ENCODE results near the gene GSS.

Gene GSS

DNA sequence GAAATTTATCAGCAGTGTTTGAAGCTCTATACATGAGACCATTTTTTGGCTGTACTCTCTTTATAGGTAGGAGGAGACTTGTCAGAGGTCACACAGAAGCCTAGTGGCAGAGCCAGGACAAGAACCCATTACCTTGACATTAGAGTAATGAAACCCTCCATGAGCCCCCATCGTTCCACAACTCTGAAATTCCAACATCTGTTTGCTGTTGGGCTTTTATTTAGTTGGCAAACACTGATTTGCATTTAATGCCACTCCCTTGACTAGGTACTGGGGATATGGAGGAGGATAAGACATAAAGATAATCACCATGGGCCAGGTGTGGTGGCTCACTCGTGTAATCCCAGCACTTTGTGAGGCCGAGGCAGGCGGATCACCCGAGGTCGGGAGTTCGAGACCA is 1.6 kb downstream of the GSS start:
- in situ Hi-C loops (cut with MboI; ENCODE audit: low sequenced_read_pairs): no loop called here
- no peak overlapping the region for H3K4me3 ChIP-seq
- no peaks in the 10 kb centered on the region for H3K27me3 ChIP-seq (ENCODE audit: low read depth)
- peaks cover 21% of the 10 kb centered on the region for H3K4me1 ChIP-seq
- H3K9me3 ChIP-seq: no peaks in the 10 kb centered on the region
- no peak for DNase-seq (ENCODE audit: low spot score in 2 of 2)
- peaks cover 15% of the 10 kb centered on the region for H3K36me3 ChIP-seq (replicated peaks)

- in situ Hi-C loops (cut with MboI; ENCODE audit: low sequenced_read_pairs): no loop called here
- DNase-seq (ENCODE audit: low spot score in 2 of 2): no peak
- H3K9me3 ChIP-seq: no peaks in the 10 kb centered on the region
- peaks cover 21% of the 10 kb centered on the region for H3K4me1 ChIP-seq
- H3K27me3 ChIP-seq (ENCODE audit: low read depth): no peaks in the 10 kb centered on the region
- H3K36me3 ChIP-seq (replicated peaks): peaks cover 15% of the 10 kb centered on the region
- no peak overlapping the region for H3K4me3 ChIP-seq
Observed at GRCh38 chr20:34952671-34953070, 2.9 kb downstream of the GSS start.

- no peak for DNase-seq (ENCODE audit: low spot score in 2 of 2)
- H3K27me3 ChIP-seq (ENCODE audit: low read depth): no peaks in the 10 kb centered on the region
- peaks cover 21% of the 10 kb centered on the region for H3K4me1 ChIP-seq
- H3K4me3 ChIP-seq: no peak overlapping the region
- H3K36me3 ChIP-seq (replicated peaks): peaks cover 15% of the 10 kb centered on the region
- no peaks in the 10 kb centered on the region for H3K9me3 ChIP-seq
- in situ Hi-C loops (cut with MboI; ENCODE audit: low sequenced_read_pairs): no loop called here
Observed at GRCh38 chr20:34951652-34952051, 4.0 kb downstream of the GSS start.

GRCh38 chr20:34951252-34951651 is 4.4 kb downstream of the GSS start:
- H3K4me3 ChIP-seq: no peak overlapping the region
- peaks cover 19% of the 10 kb centered on the region for H3K36me3 ChIP-seq (replicated peaks)
- H3K9me3 ChIP-seq: no peaks in the 10 kb centered on the region
- H3K27me3 ChIP-seq (ENCODE audit: low read depth): no peaks in the 10 kb centered on the region
- in situ Hi-C loops (cut with MboI; ENCODE audit: low sequenced_read_pairs): no loop called here
- DNase-seq (ENCODE audit: low spot score in 2 of 2): no peak
- H3K4me1 ChIP-seq: peaks cover 20% of the 10 kb centered on the region

DNA sequence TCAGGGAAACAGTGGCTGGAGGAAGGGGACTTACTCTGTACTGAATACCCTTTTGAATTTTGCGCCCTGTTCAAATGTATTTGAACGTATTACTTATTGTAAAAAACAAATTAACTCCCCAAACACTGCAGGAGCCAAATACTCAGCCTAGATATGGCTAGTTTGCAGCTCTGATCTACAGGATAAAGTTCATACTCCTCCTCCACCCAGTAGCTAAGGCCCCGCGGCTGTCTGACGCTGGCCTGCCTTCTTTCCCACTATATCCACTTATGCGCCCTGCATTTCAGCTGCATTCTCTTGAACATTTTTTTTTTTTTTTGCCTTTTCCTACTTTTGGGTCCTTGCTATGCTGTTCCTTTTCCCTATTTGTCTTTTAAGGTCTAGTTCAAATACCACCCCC is 6.5 kb downstream of the GSS start:
- in situ Hi-C loops (cut with MboI; ENCODE audit: low sequenced_read_pairs): no loop called here
- Histone ChIP-seq H3K4me3 (no peak overlapping the region), H3K27me3 (ENCODE audit: low read depth) (no peaks in the 10 kb centered on the region), H3K9me3 (no peaks in the 10 kb centered on the region), H3K4me1 (peaks cover 9% of the 10 kb centered on the region; the same call in 1 of the 2 replicates), H3K36me3 (replicated peaks) (peaks cover 35% of the 10 kb centered on the region)
- DNase-seq (ENCODE audit: low spot score in 2 of 2): no peak

DNA sequence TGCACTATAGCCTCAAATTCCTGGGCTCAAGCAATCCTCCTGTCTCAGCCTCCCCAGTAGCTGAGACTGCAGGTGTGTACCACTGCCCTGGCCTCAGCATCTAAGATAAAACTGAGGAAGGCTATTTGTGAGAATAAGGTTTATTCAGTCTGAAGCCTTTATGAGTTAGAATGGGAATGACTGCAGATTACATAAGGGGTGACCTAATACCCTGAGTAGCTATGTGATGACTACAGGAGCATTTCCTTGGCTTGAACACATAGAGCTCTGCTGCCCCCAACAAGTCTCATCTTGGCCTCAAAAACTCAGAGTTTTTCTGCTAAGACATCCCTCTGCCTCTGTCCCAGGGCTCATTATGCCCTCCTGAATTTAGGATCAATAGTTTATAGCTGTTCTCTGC is 7.6 kb downstream of the GSS start:
- in situ Hi-C loops (cut with MboI; ENCODE audit: low sequenced_read_pairs): no loop called here
- peaks cover 6% of the 10 kb centered on the region; the same call in 1 of the 2 replicates for H3K4me1 ChIP-seq
- no peak overlapping the region for H3K4me3 ChIP-seq
- H3K36me3 ChIP-seq (replicated peaks): peaks cover 37% of the 10 kb centered on the region
- no peak for DNase-seq (ENCODE audit: low spot score in 2 of 2)
- H3K9me3 ChIP-seq: no peaks in the 10 kb centered on the region
- no peaks in the 10 kb centered on the region for H3K27me3 ChIP-seq (ENCODE audit: low read depth)

DNA sequence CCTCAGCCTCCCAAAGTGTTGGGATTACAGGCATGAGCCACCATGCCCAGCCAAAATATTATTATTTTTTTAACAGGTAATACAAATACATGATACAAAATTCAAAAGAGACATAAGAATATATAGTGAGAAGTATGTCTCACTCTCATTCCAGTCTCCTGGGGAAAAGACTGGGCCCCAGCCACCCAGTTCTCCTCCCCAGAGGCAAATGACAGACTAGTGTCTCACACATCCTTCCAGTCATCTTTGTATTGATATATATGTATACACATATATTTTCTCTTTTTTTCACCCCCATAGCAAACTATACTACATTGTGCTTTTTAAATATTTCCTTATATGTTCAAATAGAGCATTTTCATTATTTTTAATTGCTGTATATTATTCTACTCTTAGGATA is 8.3 kb downstream of the GSS start:
- in situ Hi-C loops (cut with MboI; ENCODE audit: low sequenced_read_pairs): no loop called here

DNA sequence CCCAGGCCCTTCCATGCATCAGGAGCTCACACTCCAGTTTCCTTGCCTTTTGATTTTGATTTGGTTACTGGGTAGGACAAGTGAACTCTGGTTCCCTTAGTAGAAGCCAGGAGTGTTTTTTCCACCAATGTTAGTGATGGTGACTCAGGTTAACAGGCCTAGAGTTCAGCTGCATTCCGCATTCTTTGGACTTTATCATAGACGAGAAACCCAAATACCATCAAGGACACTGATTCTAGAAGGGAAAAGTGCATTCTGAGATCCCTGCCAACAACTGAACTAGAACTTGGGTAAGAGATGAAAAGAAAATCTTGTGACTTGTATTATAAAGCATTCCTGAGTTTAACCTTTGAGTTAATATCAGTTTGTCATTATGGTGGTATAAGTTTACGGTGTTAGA is 8.9 kb downstream of the GSS start:
- no peak for DNase-seq (ENCODE audit: low spot score in 2 of 2)
- Histone ChIP-seq H3K36me3 (replicated peaks) (peaks cover 47% of the 10 kb centered on the region), H3K4me3 (no peak overlapping the region), H3K4me1 (no peaks in the 10 kb centered on the region), H3K9me3 (no peaks in the 10 kb centered on the region), H3K27me3 (ENCODE audit: low read depth) (no peaks in the 10 kb centered on the region)
- in situ Hi-C loops (cut with MboI; ENCODE audit: low sequenced_read_pairs): no loop called here

More for the DNA sequence above, 8.3 kb downstream of the GSS start:
- H3K4me3 ChIP-seq: no peak overlapping the region
- no peaks in the 10 kb centered on the region for H3K4me1 ChIP-seq
- H3K36me3 ChIP-seq (replicated peaks): peaks cover 43% of the 10 kb centered on the region
- no peaks in the 10 kb centered on the region for H3K27me3 ChIP-seq (ENCODE audit: low read depth)
- DNase-seq (ENCODE audit: low spot score in 2 of 2): no peak
- H3K9me3 ChIP-seq: no peaks in the 10 kb centered on the region

GRCh38 chr20:34945315-34946077 is 10.1 kb downstream of the GSS start:
- Histone ChIP-seq H3K4me1 (no peaks in the 10 kb centered on the region), H3K9me3 (no peaks in the 10 kb centered on the region), H3K36me3 (replicated peaks) (peaks cover 48% of the 10 kb centered on the region), H3K4me3 (no peak overlapping the region), H3K27me3 (ENCODE audit: low read depth) (no peaks in the 10 kb centered on the region)
- no peak for DNase-seq (ENCODE audit: low spot score in 2 of 2)
- in situ Hi-C loops (cut with MboI; ENCODE audit: low sequenced_read_pairs): no loop called here

DNA sequence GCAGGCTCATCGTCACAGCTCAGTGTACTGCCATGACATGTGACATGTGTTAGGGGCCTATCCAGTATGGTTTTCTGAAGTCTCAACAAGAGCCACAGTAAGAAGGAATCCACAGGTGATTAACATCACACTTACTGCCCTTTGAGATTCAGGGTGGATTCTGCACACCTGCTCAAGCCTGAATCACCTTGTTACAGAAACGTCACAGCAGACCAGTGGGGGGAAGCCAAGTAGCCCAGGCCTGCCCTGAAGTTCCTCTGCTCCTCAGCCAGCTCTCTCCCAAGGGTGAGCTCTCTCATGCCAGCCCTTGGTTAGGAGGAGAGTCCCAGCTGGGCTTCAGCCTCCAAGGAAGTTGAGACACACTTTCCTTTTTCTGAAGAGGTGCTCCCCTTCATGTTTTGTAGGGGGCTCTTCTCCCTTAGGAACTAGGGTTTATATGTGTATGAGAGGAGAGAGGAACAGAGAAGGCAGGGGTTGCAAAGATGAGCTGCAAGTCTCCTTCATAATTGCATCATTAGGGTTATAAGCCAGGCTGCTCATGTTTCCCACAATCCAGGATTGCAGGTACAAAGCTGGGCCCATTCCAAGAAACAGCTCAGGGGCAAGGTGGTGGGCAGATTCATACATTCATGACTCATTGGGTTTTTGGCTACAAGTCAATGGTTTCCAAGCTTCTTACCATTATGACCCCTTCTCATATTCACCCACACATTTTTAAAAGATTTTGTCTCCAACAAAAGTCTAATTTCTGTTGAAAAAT is 11.6 kb downstream of the GSS start:
- DNase-seq (ENCODE audit: low spot score in 2 of 2): no peak
- no peaks in the 10 kb centered on the region for H3K27me3 ChIP-seq (ENCODE audit: low read depth)
- in situ Hi-C loops (cut with MboI; ENCODE audit: low sequenced_read_pairs): no loop called here
- H3K4me1 ChIP-seq: no peaks in the 10 kb centered on the region
- H3K36me3 ChIP-seq (replicated peaks): peaks cover 53% of the 10 kb centered on the region
- no peaks in the 10 kb centered on the region for H3K9me3 ChIP-seq
- H3K4me3 ChIP-seq: no peak overlapping the region

- Histone ChIP-seq H3K9me3 (no peaks in the 10 kb centered on the region), H3K36me3 (replicated peaks) (peaks cover 60% of the 10 kb centered on the region), H3K4me1 (no peaks in the 10 kb centered on the region), H3K4me3 (no peak overlapping the region), H3K27me3 (ENCODE audit: low read depth) (no peaks in the 10 kb centered on the region)
- DNase-seq (ENCODE audit: low spot score in 2 of 2): no peak
- in situ Hi-C loops (cut with MboI; ENCODE audit: low sequenced_read_pairs): no loop called here
Observed at GRCh38 chr20:34942301-34942700, 13.3 kb downstream of the GSS start.

- no peak for DNase-seq (ENCODE audit: low spot score in 2 of 2)
Observed at GRCh38 chr20:34941226-34941625, 14.4 kb downstream of the GSS start.

GRCh38 chr20:34940081-34940481 is 15.5 kb downstream of the GSS start:
- peaks cover 63% of the 10 kb centered on the region for H3K36me3 ChIP-seq (replicated peaks)
- H3K4me3 ChIP-seq: no peak overlapping the region
- DNase-seq (ENCODE audit: low spot score in 2 of 2): no peak
- in situ Hi-C loops (cut with MboI; ENCODE audit: low sequenced_read_pairs): no loop called here
- no peaks in the 10 kb centered on the region for H3K27me3 ChIP-seq (ENCODE audit: low read depth)
- H3K4me1 ChIP-seq: no peaks in the 10 kb centered on the region
- no peaks in the 10 kb centered on the region for H3K9me3 ChIP-seq

More at GRCh38 chr20:34941226-34941625, 14.4 kb downstream of the GSS start:
- Histone ChIP-seq H3K36me3 (replicated peaks) (peaks cover 61% of the 10 kb centered on the region), H3K4me1 (no peaks in the 10 kb centered on the region), H3K27me3 (ENCODE audit: low read depth) (no peaks in the 10 kb centered on the region), H3K4me3 (no peak overlapping the region), H3K9me3 (no peaks in the 10 kb centered on the region)
- in situ Hi-C loops (cut with MboI; ENCODE audit: low sequenced_read_pairs): no loop called here

DNA sequence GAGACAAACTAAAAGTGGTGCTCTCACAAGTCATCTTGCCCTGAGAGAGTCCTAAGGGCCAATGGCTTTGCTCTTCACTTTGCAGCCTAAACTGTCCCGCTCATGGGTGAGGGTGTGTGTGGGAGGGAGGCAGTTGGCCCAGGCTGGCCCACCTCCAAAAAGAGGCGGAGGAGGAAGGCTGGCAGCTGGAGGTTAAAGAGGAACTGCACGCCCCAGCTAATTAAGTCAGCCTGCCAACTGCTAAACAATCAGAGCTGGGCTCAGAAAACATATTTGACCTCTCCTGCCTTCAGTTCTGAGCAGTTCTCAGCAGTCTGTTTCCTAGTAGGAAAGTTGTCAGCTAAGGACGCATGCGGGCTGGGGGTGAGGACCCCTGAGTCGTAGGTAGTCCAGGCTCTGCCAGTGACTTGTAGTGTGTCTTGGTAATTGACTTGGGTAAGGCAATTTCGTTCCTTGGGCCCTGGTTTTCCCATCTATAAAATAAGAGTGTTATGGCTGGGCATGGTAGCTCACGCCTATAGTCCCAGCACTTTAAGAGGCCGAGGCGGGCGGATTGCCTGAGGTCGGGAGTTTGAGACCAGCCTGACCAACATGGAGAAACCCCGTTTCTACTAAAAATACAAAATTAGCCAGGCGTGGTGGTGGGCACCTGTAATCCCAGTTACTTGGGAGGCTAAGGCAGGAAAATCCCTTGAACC is 17.0 kb downstream of the GSS start:
- in situ Hi-C loops (cut with MboI; ENCODE audit: low sequenced_read_pairs): no loop called here
- DNase-seq (ENCODE audit: low spot score in 2 of 2): no peak
- no peaks in the 10 kb centered on the region for H3K27me3 ChIP-seq (ENCODE audit: low read depth)
- H3K4me3 ChIP-seq: no peak overlapping the region
- peaks cover 66% of the 10 kb centered on the region for H3K36me3 ChIP-seq (replicated peaks)
- H3K9me3 ChIP-seq: no peaks in the 10 kb centered on the region
- no peaks in the 10 kb centered on the region for H3K4me1 ChIP-seq
